Cardiac fibroblast (primary cell): ENCODE results near the gene PLXDC1.
A peak's percentile ranks its signal among the peaks of the same experiment; 100 is the strongest.

Experiments
- DNase-seq, 2 donors: peaks; one replicate each; pipeline versions ENCODE4 v3.0.0 to v3.0.0-alpha.2; 2010; ENCODE audit warnings: low read depth in 2 of 2
- H3K4me3 ChIP-seq, 2 donors: replicated peaks in 1 of 2; 1 replicate in 1 of 2; 2 replicates in 1 of 2; pipeline ENCODE4 v1.5.1; 2011; ENCODE audit warnings: low read depth in 2 of 2, low read length in 2 of 2, mild to moderate bottlenecking in 2 of 2, moderate library complexity in 1 of 2
- TF ChIP-seq, protein P1 (sequence below): IDR thresholded peaks from one replicate; pipeline ENCODE4 v1.5.1; 2011; ENCODE audit warnings: low read depth, mild to moderate bottlenecking, low read length, inconsistent platforms

PLXDC1 gene

DNA sequence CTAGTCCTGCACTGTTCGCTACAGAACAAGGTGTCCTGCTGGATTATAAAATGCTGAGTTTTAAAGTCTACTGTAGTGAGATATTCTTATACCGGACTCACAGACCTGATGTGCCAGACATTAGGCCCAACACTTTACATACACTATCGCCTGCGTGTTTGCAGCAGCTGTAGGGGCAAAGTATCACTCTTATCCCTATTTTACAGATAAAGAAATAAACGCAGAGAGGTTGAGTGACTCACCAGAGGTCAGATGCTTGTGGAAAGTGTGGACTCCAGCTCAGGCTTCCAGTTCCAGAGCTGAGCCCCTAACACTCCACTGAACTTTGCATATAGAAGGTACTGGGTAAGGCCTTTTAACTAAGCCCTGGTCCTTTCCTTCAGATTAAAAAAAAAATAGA is 47.4 kb downstream of the PLXDC1 start:
- H3K4me3 ChIP-seq = no peak overlapping the region
- DNase-seq = peak; percentile 15 to 68
- TF ChIP-seq, protein P1, sequence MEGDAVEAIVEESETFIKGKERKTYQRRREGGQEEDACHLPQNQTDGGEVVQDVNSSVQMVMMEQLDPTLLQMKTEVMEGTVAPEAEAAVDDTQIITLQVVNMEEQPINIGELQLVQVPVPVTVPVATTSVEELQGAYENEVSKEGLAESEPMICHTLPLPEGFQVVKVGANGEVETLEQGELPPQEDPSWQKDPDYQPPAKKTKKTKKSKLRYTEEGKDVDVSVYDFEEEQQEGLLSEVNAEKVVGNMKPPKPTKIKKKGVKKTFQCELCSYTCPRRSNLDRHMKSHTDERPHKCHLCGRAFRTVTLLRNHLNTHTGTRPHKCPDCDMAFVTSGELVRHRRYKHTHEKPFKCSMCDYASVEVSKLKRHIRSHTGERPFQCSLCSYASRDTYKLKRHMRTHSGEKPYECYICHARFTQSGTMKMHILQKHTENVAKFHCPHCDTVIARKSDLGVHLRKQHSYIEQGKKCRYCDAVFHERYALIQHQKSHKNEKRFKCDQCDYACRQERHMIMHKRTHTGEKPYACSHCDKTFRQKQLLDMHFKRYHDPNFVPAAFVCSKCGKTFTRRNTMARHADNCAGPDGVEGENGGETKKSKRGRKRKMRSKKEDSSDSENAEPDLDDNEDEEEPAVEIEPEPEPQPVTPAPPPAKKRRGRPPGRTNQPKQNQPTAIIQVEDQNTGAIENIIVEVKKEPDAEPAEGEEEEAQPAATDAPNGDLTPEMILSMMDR = no peak

- no peak for DNase-seq
- H3K4me3 ChIP-seq = no peak overlapping the region
- TF ChIP-seq, protein P1 = no peak
Measured at GRCh38 chr17:39101091-39101490, 50.3 kb downstream of the PLXDC1 start.

- no peak for DNase-seq
- TF ChIP-seq, protein P1 = no peak
- H3K4me3 ChIP-seq = no peak overlapping the region
Measured at GRCh38 chr17:39100530-39100929, 50.9 kb downstream of the PLXDC1 start.

- DNase-seq = peak; percentile 70 to 90
- H3K4me3 ChIP-seq = no peak overlapping the region
- TF ChIP-seq, protein P1 = no peak
Measured at GRCh38 chr17:39099663-39100286, 51.7 kb downstream of the PLXDC1 start.

GRCh38 chr17:39098588-39098987 is 52.8 kb downstream of the PLXDC1 start:
- no peak for DNase-seq
- TF ChIP-seq, protein P1 = no peak
- no peak overlapping the region for H3K4me3 ChIP-seq

- DNase-seq = no peak
- no peak overlapping the region for H3K4me3 ChIP-seq
- TF ChIP-seq, protein P1 = no peak
Measured at GRCh38 chr17:39097537-39097936, 53.9 kb downstream of the PLXDC1 start.

DNA sequence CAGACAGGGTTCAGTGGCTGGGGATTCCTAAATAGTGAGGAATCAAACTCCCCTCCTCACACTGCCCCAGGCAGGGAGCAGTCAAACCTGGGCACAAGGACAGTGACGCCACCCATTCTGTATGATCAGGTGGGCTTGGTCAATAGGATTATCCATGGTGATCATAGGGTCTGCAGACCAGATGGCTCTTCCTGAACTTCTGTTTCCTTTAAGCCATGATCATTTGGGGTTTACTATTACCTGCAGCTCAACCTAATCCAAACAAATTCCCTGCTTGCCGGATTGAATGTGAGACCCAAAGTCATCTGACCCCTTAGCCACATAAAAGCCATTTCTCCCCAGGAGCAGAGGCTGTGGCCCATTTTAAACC is 54.3 kb downstream of the PLXDC1 start:
- TF ChIP-seq, protein P1 = no peak
- no peak for DNase-seq
- H3K4me3 ChIP-seq = no peak overlapping the region
